Measurements from ENCODE around the gene PKP1. TPM values are rescaled to one million over a fixed set of nuclear protein-coding genes. Genes with fewer than 3 reads are reported as not detected.

Gene PKP1
- total RNA-seq, 1 donor from 2014 or later = 0.02 TPM

DNA sequence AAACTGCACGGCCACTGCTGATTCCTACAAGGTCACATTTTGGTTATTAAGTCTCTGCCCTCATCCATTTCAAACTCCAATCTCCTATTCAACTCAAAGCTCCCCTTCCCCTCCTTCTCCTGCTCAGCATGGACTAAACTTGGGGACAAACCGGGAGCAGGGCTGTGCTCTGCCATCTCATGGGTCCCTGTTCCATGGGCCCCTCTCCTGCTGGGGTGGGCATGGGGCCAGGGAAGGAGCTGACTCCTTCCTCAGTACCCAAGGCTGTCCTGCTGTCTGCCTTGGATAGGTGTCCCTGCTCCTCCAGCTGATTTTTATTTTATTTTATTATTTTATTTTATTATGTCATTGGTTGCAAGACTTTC is 67.0 kb downstream of the PKP1 start:
- Mint-ChIP-seq H3K27me3 (ENCODE audit: insufficient read depth, low read depth) (peaks cover 4% of the 10 kb centered on the region), H3K9me3 (no peaks in the 10 kb centered on the region), H3K4me1 (peaks cover 19% of the 10 kb centered on the region), H3K27ac (no peak overlapping the region), H3K36me3 (no peaks in the 10 kb centered on the region), H3K4me3 (no peak overlapping the region)
- Histone ChIP-seq H3K27ac (no peak overlapping the region), H3K27me3 (no peaks in the 10 kb centered on the region), H3K4me2 (no peak overlapping the region), H3K4me1 (peaks cover 10% of the 10 kb centered on the region), H3K9me3 (ENCODE audit: low read depth) (no peaks in the 10 kb centered on the region), H3K36me3 (no peaks in the 10 kb centered on the region), H3F3A (ENCODE audit: low read depth) (peaks cover 3% of the 10 kb centered on the region), H4K20me1 (ENCODE audit: low read depth) (no peaks in the 10 kb centered on the region), H3K9ac (no peak overlapping the region), H3K4me3 (no peak overlapping the region), H3K79me2 (ENCODE audit: low read depth) (no peaks in the 10 kb centered on the region), H2AFZ (replicated peaks) (no peak overlapping the region)
- DNase-seq (ENCODE audit: low spot score) = no peak
- TF ChIP-seq, protein P1, sequence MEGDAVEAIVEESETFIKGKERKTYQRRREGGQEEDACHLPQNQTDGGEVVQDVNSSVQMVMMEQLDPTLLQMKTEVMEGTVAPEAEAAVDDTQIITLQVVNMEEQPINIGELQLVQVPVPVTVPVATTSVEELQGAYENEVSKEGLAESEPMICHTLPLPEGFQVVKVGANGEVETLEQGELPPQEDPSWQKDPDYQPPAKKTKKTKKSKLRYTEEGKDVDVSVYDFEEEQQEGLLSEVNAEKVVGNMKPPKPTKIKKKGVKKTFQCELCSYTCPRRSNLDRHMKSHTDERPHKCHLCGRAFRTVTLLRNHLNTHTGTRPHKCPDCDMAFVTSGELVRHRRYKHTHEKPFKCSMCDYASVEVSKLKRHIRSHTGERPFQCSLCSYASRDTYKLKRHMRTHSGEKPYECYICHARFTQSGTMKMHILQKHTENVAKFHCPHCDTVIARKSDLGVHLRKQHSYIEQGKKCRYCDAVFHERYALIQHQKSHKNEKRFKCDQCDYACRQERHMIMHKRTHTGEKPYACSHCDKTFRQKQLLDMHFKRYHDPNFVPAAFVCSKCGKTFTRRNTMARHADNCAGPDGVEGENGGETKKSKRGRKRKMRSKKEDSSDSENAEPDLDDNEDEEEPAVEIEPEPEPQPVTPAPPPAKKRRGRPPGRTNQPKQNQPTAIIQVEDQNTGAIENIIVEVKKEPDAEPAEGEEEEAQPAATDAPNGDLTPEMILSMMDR (IDR thresholded peaks at IDR 0.05) = no peak
- TF ChIP-seq EZH2 (IDR thresholded peaks at IDR 0.05) = no peak
- TF ChIP-seq EZH2phosphoT487 (IDR thresholded peaks at IDR 0.05) = no peak

DNA sequence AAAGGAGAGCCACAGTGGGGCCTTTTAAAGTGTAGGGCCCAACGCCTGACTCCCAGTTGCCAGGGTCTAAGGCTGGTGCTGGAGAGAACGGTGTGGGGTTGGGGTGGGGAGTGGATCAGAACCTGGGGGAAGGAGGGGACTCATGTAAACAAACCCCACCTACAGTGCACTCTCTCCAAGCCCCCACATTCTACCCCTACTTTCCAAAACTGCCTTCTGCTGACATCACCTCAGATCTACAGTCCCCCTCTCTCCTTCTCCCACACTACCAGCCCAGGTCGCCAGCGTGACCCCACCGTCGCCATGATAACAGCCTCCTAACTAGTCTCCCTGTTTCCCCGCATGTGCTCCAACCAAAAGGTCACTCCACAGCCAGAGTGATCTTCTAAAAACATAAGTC is 67.6 kb downstream of the PKP1 start:
- no peaks in the 10 kb centered on the region for H3K9me3 Mint-ChIP-seq
- Histone ChIP-seq H3K27me3 (no peaks in the 10 kb centered on the region), H4K20me1 (ENCODE audit: low read depth) (no peaks in the 10 kb centered on the region), H3K27ac (no peak overlapping the region), H3K4me2 (no peak overlapping the region), H3K36me3 (no peaks in the 10 kb centered on the region), H3K4me1 (peaks cover 10% of the 10 kb centered on the region), H3K4me3 (no peak overlapping the region), H2AFZ (replicated peaks) (no peak overlapping the region), H3K9me3 (ENCODE audit: low read depth) (no peaks in the 10 kb centered on the region), H3K79me2 (ENCODE audit: low read depth) (no peaks in the 10 kb centered on the region), H3K9ac (no peak overlapping the region), H3F3A (ENCODE audit: low read depth) (peaks cover 3% of the 10 kb centered on the region)
- DNase-seq (ENCODE audit: low spot score) = no peak
- no peak overlapping the region for H3K4me3 Mint-ChIP-seq
- peaks cover 4% of the 10 kb centered on the region for H3K27me3 Mint-ChIP-seq (ENCODE audit: insufficient read depth, low read depth)
- H3K27ac Mint-ChIP-seq = no peak overlapping the region
- TF ChIP-seq EZH2phosphoT487 (IDR thresholded peaks at IDR 0.05) (no peak), EZH2 (IDR thresholded peaks at IDR 0.05) (no peak)
- TF ChIP-seq, protein P1 (IDR thresholded peaks at IDR 0.05) = no peak
- H3K4me1 Mint-ChIP-seq = peaks cover 19% of the 10 kb centered on the region
- H3K36me3 Mint-ChIP-seq = no peaks in the 10 kb centered on the region

DNA sequence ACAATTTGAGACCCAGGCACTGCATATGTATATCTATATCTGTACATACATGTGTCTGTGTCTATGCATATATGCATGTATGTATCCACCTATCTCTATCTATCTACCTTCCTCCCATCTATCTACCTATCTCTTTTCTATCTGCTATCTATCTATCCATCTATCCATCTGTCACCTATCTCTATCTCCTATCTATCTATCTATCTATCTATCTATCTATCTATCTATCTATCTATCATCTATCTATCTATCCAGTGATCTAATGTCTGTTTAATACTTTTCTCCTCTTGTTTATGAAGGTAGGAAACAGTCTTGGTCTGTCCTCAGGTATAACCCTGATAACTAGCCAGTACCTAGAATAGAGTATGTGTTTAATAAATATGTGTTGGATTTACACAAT is 68.3 kb downstream of the PKP1 start:
- Histone ChIP-seq H3K27ac (no peak overlapping the region), H4K20me1 (ENCODE audit: low read depth) (no peaks in the 10 kb centered on the region), H2AFZ (replicated peaks) (no peak overlapping the region), H3K36me3 (no peaks in the 10 kb centered on the region), H3K4me2 (no peak overlapping the region), H3K9ac (no peak overlapping the region), H3K27me3 (no peaks in the 10 kb centered on the region), H3K4me3 (no peak overlapping the region), H3K79me2 (ENCODE audit: low read depth) (no peaks in the 10 kb centered on the region), H3K9me3 (ENCODE audit: low read depth) (no peaks in the 10 kb centered on the region), H3K4me1 (peaks cover 10% of the 10 kb centered on the region), H3F3A (ENCODE audit: low read depth) (peaks cover 3% of the 10 kb centered on the region)
- TF ChIP-seq, protein P1 (IDR thresholded peaks at IDR 0.05) = no peak
- TF ChIP-seq EZH2phosphoT487 (IDR thresholded peaks at IDR 0.05) = no peak
- TF ChIP-seq EZH2 (IDR thresholded peaks at IDR 0.05) = no peak
- no peak for DNase-seq (ENCODE audit: low spot score)
- Mint-ChIP-seq H3K4me3 (no peak overlapping the region), H3K4me1 (peaks cover 18% of the 10 kb centered on the region), H3K27ac (no peak overlapping the region), H3K36me3 (no peaks in the 10 kb centered on the region), H3K9me3 (no peaks in the 10 kb centered on the region), H3K27me3 (ENCODE audit: insufficient read depth, low read depth) (peaks cover 7% of the 10 kb centered on the region)
